ENCODE data around the gene DTX3L. TPM values are rescaled to one million over a fixed set of nuclear protein-coding genes. Genes with fewer than 3 reads are reported as not detected.

Gene DTX3L
- total RNA-seq, 1 experiment from 2014 or later: 18.9 TPM

- intact Hi-C loops (cut with micrococcal nuclease; ENCODE audit: unreplicated experiment): no loop called here
- H3K4me3 ChIP-seq (ENCODE audit: low read depth, low read length, poor library complexity, severe bottlenecking): no peak overlapping the region
- no peaks in the 10 kb centered on the region for H3K4me1 ChIP-seq (ENCODE audit: insufficient read depth, low read length, poor library complexity, severe bottlenecking)
- no peaks in the 10 kb centered on the region for H3K36me3 ChIP-seq (ENCODE audit: insufficient read depth, low read length, poor library complexity, severe bottlenecking)
- TF ChIP-seq, protein P1, sequence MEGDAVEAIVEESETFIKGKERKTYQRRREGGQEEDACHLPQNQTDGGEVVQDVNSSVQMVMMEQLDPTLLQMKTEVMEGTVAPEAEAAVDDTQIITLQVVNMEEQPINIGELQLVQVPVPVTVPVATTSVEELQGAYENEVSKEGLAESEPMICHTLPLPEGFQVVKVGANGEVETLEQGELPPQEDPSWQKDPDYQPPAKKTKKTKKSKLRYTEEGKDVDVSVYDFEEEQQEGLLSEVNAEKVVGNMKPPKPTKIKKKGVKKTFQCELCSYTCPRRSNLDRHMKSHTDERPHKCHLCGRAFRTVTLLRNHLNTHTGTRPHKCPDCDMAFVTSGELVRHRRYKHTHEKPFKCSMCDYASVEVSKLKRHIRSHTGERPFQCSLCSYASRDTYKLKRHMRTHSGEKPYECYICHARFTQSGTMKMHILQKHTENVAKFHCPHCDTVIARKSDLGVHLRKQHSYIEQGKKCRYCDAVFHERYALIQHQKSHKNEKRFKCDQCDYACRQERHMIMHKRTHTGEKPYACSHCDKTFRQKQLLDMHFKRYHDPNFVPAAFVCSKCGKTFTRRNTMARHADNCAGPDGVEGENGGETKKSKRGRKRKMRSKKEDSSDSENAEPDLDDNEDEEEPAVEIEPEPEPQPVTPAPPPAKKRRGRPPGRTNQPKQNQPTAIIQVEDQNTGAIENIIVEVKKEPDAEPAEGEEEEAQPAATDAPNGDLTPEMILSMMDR (conservative IDR thresholded peaks at IDR 0.05; ENCODE audit: low read depth, low read length): no peak
- no peak for TF ChIP-seq EZH2 (IDR thresholded peaks at IDR 0.05; ENCODE audit: borderline replicate concordance, low read depth, low read length, poor library complexity, severe bottlenecking)
- H3K27me3 ChIP-seq (replicated peaks; ENCODE audit: insufficient read depth, low read depth, low read length, poor library complexity): no peaks in the 10 kb centered on the region
- BruUV-seq (replicated peaks): no TSS peak
- peaks cover 17% of the 10 kb centered on the region for H3K9me3 ChIP-seq (ENCODE audit: low read depth, low read length, poor library complexity, severe bottlenecking)
- no peak for DNase-seq (ENCODE audit: low spot score)
- POLR2A ChIA-PET (ENCODE audit: low non-redundant PET): no interaction called here
- CTCF ChIA-PET: no interaction called here
- no peak overlapping the region for H3K27ac ChIP-seq (ENCODE audit: low read depth, low read length, poor library complexity, severe bottlenecking)
Measured at GRCh38 chr3:122581622-122582021, 17.5 kb downstream of the DTX3L start.

DNA sequence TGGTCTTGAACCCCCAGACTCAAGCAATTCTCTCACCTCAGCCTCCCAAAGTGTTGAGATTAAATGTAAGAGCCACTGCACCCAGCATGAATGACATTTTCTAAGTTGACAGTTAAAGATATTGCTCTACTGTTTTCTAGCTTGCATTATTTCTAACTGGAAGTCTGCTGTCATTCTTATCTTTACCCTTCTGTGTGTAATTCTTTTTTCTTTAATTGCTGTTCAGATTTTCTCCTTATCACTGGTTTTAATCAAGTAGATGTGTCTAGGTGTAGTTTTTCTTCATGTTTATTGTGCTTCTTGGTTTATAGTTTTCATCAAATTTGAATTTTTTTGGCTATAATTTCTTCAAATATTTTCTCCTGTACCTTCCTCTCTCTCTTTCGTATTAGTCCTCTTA lies 18.3 kb downstream of the DTX3L start:
- POLR2A ChIA-PET (ENCODE audit: low non-redundant PET): no interaction called here
- H3K36me3 ChIP-seq (ENCODE audit: insufficient read depth, low read length, poor library complexity, severe bottlenecking): no peaks in the 10 kb centered on the region
- no peak for TF ChIP-seq EZH2 (IDR thresholded peaks at IDR 0.05; ENCODE audit: borderline replicate concordance, low read depth, low read length, poor library complexity, severe bottlenecking)
- TF ChIP-seq, protein P1 (conservative IDR thresholded peaks at IDR 0.05; ENCODE audit: low read depth, low read length): no peak
- peaks cover 17% of the 10 kb centered on the region for H3K9me3 ChIP-seq (ENCODE audit: low read depth, low read length, poor library complexity, severe bottlenecking)
- no peaks in the 10 kb centered on the region for H3K27me3 ChIP-seq (replicated peaks; ENCODE audit: insufficient read depth, low read depth, low read length, poor library complexity)
- no peaks in the 10 kb centered on the region for H3K4me1 ChIP-seq (ENCODE audit: insufficient read depth, low read length, poor library complexity, severe bottlenecking)
- CTCF ChIA-PET: no interaction called here
- no peak overlapping the region for H3K4me3 ChIP-seq (ENCODE audit: low read depth, low read length, poor library complexity, severe bottlenecking)
- BruUV-seq (replicated peaks): no TSS peak
- no peak for DNase-seq (ENCODE audit: low spot score)
- no peak overlapping the region for H3K27ac ChIP-seq (ENCODE audit: low read depth, low read length, poor library complexity, severe bottlenecking)
- intact Hi-C loops (cut with micrococcal nuclease; ENCODE audit: unreplicated experiment): no loop called here

DNA sequence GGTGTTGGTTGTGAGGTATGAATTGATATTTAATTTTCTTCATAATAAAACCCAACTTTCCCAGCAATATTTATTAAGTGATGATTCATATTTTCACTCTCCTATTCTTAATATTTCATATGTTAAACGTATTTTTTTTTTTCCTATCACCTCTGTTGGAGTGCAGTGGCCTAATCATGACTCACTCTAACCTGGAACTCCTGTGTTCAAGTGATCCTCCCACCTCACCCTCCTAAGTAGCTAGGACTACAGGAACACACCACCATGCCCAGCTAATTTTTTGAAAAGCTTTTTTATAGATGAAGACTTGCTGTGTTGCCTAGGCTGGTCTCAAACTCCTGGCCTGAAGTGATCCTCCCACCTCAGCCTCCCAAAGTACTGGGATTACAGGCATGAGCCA lies 22.0 kb downstream of the DTX3L start:
- no peak for TF ChIP-seq EZH2 (IDR thresholded peaks at IDR 0.05; ENCODE audit: borderline replicate concordance, low read depth, low read length, poor library complexity, severe bottlenecking)
- TF ChIP-seq, protein P1 (conservative IDR thresholded peaks at IDR 0.05; ENCODE audit: low read depth, low read length): no peak
- no peaks in the 10 kb centered on the region for H3K27me3 ChIP-seq (replicated peaks; ENCODE audit: insufficient read depth, low read depth, low read length, poor library complexity)
- no peak overlapping the region for H3K27ac ChIP-seq (ENCODE audit: low read depth, low read length, poor library complexity, severe bottlenecking)
- H3K36me3 ChIP-seq (ENCODE audit: insufficient read depth, low read length, poor library complexity, severe bottlenecking): no peaks in the 10 kb centered on the region
- BruUV-seq (replicated peaks): no TSS peak
- ChIA-PET POLR2A (ENCODE audit: low non-redundant PET) (no interaction called here), CTCF (no interaction called here)
- no peaks in the 10 kb centered on the region for H3K4me1 ChIP-seq (ENCODE audit: insufficient read depth, low read length, poor library complexity, severe bottlenecking)
- no peak overlapping the region for H3K4me3 ChIP-seq (ENCODE audit: low read depth, low read length, poor library complexity, severe bottlenecking)
- H3K9me3 ChIP-seq (ENCODE audit: low read depth, low read length, poor library complexity, severe bottlenecking): peaks cover 17% of the 10 kb centered on the region
- intact Hi-C loops (cut with micrococcal nuclease; ENCODE audit: unreplicated experiment): no loop called here
- DNase-seq (ENCODE audit: low spot score): no peak

Measured in A673 (cell line).